ENCODE results near the gene STX7.

Gene STX7

DNA sequence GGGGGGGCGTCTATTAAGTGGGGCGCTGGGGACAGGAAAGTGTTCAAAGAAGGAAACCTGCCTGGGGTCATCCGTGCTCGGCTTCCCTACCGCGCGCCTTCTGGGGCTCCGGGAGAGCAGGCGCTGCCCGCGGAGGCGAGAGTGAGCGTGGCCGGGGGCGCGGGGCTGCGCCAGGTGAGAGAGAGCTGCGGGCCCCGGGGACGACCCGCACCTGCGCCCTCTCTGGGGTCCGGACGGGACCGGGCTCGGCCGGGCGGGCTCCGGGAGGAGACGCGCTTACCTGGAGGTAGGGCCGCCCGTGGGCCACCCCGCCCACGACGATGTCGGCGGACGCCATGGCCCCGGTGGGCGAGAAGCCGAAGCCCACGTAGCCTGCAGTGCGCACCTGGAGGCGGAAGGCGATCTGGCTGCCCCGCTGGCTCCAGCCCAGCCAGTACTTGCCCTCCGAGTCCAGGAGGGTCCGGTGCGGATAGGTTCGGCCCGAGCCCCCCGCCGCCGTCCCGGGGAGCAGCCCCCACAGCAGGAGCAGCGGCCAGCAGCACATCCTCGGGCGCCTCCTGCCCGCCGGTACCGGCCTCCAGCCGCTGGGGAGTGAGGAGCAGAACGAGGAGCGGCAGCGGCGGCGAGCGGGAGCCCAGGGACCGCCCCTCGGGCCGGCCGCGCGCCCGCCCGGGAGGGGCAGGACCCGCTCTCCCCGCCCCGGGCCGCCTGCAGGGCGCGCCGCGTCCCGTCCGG lies 111.9 kb downstream of the STX7 start, which contains the start of gene MOXD1 (continued):
- TF ChIP-seq, protein P1, sequence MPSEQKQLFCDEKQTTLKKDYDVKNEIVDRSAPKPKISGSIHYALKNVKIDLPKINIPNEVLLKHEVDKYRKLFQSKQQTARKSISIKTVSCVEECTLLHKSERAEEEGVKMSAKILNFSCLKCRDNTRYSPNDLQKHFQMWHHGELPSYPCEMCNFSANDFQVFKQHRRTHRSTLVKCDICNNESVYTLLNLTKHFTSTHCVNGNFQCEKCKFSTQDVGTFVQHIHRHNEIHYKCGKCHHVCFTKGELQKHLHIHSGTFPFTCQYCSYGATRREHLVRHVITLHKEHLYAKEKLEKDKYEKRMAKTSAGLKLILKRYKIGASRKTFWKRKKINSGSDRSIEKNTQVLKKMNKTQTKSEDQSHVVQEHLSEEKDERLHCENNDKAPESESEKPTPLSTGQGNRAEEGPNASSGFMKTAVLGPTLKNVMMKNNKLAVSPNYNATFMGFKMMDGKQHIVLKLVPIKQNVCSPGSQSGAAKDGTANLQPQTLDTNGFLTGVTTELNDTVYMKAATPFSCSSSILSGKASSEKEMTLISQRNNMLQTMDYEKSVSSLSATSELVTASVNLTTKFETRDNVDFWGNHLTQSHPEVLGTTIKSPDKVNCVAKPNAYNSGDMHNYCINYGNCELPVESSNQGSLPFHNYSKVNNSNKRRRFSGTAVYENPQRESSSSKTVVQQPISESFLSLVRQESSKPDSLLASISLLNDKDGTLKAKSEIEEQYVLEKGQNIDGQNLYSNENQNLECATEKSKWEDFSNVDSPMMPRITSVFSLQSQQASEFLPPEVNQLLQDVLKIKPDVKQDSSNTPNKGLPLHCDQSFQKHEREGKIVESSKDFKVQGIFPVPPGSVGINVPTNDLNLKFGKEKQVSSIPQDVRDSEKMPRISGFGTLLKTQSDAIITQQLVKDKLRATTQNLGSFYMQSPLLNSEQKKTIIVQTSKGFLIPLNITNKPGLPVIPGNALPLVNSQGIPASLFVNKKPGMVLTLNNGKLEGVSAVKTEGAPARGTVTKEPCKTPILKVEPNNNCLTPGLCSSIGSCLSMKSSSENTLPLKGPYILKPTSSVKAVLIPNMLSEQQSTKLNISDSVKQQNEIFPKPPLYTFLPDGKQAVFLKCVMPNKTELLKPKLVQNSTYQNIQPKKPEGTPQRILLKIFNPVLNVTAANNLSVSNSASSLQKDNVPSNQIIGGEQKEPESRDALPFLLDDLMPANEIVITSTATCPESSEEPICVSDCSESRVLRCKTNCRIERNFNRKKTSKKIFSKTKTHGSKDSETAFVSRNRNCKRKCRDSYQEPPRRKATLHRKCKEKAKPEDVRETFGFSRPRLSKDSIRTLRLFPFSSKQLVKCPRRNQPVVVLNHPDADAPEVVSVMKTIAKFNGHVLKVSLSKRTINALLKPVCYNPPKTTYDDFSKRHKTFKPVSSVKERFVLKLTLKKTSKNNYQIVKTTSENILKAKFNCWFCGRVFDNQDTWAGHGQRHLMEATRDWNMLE (tag by site-specific recombination; conservative IDR thresholded peaks at IDR 0.05; ENCODE audit: low read depth): no peak
- TF ChIP-seq ZNF391 (tag by site-specific recombination; IDR thresholded peaks at IDR 0.05; ENCODE audit: borderline replicate concordance, low read depth) (no peak), ZNF174 (tag by site-specific recombination; IDR thresholded peaks at IDR 0.05) (no peak), ZNF596 (tag by site-specific recombination; IDR thresholded peaks at IDR 0.05) (no peak), ZNF571 (tag by site-specific recombination; IDR thresholded peaks at IDR 0.05) (no peak), ZNF600 (tag by site-specific recombination; IDR thresholded peaks at IDR 0.05) (peak; percentile 34; the same call in 1 of the 2 replicates), ZNF544 (tag by site-specific recombination; IDR thresholded peaks at IDR 0.05) (no peak), ZIC2 (tag by site-specific recombination; IDR thresholded peaks at IDR 0.05) (no peak; the same call in 1 of the 2 replicates), ZNF155 (tag by site-specific recombination; IDR thresholded peaks at IDR 0.05) (no peak), IKZF3 (tag by site-specific recombination; IDR thresholded peaks at IDR 0.05) (no peak), ZNF548 (tag by site-specific recombination; IDR thresholded peaks at IDR 0.05) (no peak), ZXDB (tag by site-specific recombination; IDR thresholded peaks at IDR 0.05) (no peak), ZNF777 (tag by site-specific recombination; IDR thresholded peaks at IDR 0.05; ENCODE audit: borderline replicate concordance) (peak; percentile 57; the same call in 1 of the 2 replicates)
- TF ChIP-seq, protein P2, sequence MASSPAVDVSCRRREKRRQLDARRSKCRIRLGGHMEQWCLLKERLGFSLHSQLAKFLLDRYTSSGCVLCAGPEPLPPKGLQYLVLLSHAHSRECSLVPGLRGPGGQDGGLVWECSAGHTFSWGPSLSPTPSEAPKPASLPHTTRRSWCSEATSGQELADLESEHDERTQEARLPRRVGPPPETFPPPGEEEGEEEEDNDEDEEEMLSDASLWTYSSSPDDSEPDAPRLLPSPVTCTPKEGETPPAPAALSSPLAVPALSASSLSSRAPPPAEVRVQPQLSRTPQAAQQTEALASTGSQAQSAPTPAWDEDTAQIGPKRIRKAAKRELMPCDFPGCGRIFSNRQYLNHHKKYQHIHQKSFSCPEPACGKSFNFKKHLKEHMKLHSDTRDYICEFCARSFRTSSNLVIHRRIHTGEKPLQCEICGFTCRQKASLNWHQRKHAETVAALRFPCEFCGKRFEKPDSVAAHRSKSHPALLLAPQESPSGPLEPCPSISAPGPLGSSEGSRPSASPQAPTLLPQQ (tag by site-specific recombination; IDR thresholded peaks at IDR 0.05): no peak
- TF ChIP-seq, protein P3, sequence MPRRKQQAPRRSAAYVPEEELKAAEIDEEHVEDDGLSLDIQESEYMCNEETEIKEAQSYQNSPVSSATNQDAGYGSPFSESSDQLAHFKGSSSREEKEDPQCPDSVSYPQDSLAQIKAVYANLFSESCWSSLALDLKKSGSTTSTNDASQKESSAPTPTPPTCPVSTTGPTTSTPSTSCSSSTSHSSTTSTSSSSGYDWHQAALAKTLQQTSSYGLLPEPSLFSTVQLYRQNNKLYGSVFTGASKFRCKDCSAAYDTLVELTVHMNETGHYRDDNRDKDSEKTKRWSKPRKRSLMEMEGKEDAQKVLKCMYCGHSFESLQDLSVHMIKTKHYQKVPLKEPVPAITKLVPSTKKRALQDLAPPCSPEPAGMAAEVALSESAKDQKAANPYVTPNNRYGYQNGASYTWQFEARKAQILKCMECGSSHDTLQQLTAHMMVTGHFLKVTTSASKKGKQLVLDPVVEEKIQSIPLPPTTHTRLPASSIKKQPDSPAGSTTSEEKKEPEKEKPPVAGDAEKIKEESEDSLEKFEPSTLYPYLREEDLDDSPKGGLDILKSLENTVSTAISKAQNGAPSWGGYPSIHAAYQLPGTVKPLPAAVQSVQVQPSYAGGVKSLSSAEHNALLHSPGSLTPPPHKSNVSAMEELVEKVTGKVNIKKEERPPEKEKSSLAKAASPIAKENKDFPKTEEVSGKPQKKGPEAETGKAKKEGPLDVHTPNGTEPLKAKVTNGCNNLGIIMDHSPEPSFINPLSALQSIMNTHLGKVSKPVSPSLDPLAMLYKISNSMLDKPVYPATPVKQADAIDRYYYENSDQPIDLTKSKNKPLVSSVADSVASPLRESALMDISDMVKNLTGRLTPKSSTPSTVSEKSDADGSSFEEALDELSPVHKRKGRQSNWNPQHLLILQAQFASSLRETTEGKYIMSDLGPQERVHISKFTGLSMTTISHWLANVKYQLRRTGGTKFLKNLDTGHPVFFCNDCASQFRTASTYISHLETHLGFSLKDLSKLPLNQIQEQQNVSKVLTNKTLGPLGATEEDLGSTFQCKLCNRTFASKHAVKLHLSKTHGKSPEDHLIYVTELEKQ (tag by site-specific recombination; IDR thresholded peaks at IDR 0.05; ENCODE audit: borderline replicate concordance): no peak
- TF ChIP-seq, protein P4, sequence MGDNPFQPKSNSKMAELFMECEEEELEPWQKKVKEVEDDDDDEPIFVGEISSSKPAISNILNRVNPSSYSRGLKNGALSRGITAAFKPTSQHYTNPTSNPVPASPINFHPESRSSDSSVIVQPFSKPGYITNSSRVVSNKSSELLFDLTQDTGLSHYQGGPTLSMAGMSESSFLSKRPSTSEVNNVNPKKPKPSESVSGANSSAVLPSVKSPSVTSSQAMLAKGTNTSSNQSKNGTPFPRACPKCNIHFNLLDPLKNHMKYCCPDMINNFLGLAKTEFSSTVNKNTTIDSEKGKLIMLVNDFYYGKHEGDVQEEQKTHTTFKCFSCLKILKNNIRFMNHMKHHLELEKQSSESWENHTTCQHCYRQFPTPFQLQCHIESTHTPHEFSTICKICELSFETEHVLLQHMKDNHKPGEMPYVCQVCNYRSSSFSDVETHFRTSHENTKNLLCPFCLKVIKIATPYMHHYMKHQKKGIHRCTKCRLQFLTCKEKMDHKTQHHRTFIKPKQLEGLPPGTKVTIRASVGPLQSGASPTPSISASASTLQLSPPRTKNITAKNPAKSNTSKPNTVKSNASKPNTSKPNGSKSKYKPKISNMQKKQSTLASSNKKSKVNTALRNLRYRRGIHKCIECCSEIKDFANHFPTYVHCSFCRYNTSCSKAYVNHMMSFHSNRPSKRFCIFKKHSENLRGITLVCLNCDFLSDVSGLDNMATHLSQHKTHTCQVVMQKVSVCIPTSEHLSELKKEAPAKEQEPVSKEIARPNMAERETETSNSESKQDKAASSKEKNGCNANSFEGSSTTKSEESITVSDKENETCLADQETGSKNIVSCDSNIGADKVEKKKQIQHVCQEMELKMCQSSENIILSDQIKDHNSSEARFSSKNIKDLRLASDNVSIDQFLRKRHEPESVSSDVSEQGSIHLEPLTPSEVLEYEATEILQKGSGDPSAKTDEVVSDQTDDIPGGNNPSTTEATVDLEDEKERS (tag by site-specific recombination; IDR thresholded peaks at IDR 0.05): no peak
- TF ChIP-seq, protein P5, sequence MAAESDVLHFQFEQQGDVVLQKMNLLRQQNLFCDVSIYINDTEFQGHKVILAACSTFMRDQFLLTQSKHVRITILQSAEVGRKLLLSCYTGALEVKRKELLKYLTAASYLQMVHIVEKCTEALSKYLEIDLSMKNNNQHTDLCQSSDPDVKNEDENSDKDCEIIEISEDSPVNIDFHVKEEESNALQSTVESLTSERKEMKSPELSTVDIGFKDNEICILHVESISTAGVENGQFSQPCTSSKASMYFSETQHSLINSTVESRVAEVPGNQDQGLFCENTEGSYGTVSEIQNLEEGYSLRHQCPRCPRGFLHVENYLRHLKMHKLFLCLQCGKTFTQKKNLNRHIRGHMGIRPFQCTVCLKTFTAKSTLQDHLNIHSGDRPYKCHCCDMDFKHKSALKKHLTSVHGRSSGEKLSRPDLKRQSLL (tag by site-specific recombination; IDR thresholded peaks at IDR 0.05): no peak
- TF ChIP-seq, protein P6, sequence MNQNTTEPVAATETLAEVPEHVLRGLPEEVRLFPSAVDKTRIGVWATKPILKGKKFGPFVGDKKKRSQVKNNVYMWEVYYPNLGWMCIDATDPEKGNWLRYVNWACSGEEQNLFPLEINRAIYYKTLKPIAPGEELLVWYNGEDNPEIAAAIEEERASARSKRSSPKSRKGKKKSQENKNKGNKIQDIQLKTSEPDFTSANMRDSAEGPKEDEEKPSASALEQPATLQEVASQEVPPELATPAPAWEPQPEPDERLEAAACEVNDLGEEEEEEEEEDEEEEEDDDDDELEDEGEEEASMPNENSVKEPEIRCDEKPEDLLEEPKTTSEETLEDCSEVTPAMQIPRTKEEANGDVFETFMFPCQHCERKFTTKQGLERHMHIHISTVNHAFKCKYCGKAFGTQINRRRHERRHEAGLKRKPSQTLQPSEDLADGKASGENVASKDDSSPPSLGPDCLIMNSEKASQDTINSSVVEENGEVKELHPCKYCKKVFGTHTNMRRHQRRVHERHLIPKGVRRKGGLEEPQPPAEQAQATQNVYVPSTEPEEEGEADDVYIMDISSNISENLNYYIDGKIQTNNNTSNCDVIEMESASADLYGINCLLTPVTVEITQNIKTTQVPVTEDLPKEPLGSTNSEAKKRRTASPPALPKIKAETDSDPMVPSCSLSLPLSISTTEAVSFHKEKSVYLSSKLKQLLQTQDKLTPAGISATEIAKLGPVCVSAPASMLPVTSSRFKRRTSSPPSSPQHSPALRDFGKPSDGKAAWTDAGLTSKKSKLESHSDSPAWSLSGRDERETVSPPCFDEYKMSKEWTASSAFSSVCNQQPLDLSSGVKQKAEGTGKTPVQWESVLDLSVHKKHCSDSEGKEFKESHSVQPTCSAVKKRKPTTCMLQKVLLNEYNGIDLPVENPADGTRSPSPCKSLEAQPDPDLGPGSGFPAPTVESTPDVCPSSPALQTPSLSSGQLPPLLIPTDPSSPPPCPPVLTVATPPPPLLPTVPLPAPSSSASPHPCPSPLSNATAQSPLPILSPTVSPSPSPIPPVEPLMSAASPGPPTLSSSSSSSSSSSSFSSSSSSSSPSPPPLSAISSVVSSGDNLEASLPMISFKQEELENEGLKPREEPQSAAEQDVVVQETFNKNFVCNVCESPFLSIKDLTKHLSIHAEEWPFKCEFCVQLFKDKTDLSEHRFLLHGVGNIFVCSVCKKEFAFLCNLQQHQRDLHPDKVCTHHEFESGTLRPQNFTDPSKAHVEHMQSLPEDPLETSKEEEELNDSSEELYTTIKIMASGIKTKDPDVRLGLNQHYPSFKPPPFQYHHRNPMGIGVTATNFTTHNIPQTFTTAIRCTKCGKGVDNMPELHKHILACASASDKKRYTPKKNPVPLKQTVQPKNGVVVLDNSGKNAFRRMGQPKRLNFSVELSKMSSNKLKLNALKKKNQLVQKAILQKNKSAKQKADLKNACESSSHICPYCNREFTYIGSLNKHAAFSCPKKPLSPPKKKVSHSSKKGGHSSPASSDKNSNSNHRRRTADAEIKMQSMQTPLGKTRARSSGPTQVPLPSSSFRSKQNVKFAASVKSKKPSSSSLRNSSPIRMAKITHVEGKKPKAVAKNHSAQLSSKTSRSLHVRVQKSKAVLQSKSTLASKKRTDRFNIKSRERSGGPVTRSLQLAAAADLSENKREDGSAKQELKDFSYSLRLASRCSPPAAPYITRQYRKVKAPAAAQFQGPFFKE (tag by site-specific recombination; IDR thresholded peaks at IDR 0.05; ENCODE audit: borderline replicate concordance): no peak
